ENCODE results near the gene TSPAN2. TPM values are rescaled to one million over a fixed set of nuclear protein-coding genes. Genes with fewer than 3 reads are reported as not detected.

Gene TSPAN2
- polyA plus RNA-seq, 3 donors = 3.5 to 20.6 (median 16.7) TPM

GRCh38 chr1:115098979-115099692 is 9.8 kb upstream of the TSPAN2 start:
- Histone ChIP-seq H3K9me3 (replicated peaks in 1 of 2; ENCODE audit: control insufficient read depth in 1 of 2, insufficient read depth in 1 of 2, low read length in 2 of 2) (no peaks in the 10 kb centered on the region), H3K4me1 (ENCODE audit: control insufficient read depth in 1 of 2, insufficient read depth in 2 of 2, low read length in 2 of 2) (peaks cover 19 to 25% of the 10 kb centered on the region in 2 donors), H3K79me2 (ENCODE audit: insufficient read depth, low read length) (no peaks in the 10 kb centered on the region), H4K20me1 (ENCODE audit: insufficient read depth, low read length) (no peaks in the 10 kb centered on the region), H3K9ac (ENCODE audit: insufficient read depth, low read length, poor library complexity, severe bottlenecking) (peak overlapping the region; percentile 75), H3K27me3 (ENCODE audit: control insufficient read depth in 2 of 2, insufficient read depth in 2 of 2, low read length in 2 of 2) (no peaks in the 10 kb centered on the region), H2AFZ (ENCODE audit: insufficient read depth, low read depth, low read length, poor library complexity, severe bottlenecking) (peak overlapping the region; percentile 78), H3K4me3 (replicated peaks in 1 of 3; ENCODE audit: low read depth in 2 of 3, low read length in 3 of 3) (peak overlapping the region; percentile 42 to 97 (median 76)), H3K36me3 (replicated peaks in 1 of 2; ENCODE audit: control insufficient read depth in 1 of 2, insufficient read depth in 2 of 2, low read length in 2 of 2) (no peaks in the 10 kb centered on the region), H3K4me2 (replicated peaks; ENCODE audit: extremely low read depth, low read length, poor library complexity, severe bottlenecking) (peak overlapping the region; percentile 81), H3K27ac (ENCODE audit: low read depth in 1 of 2, low read length in 2 of 2) (peak overlapping the region; percentile 72 to 96)
- 0% methylated on average over 11 of the region's 13 CpGs for WGBS (ENCODE audit: insufficient coverage)
- peak overlapping the region; percentile 80 to 97 for H3K4me3 Mint-ChIP-seq
- H3K9me3 Mint-ChIP-seq = peaks cover 0 to 1% (median 0%) of the 10 kb centered on the region in 7 donors
- peak; percentile 57 to 87 (median 75) for DNase-seq
- intact Hi-C loops (cut with micrococcal nuclease) = no loop called here
- H3K27me3 Mint-ChIP-seq (ENCODE audit: low read depth in 3 of 3) = peaks cover 0 to 1% (median 0%) of the 10 kb centered on the region in 3 donors
- H3K27ac Mint-ChIP-seq = peak overlapping the region; percentile 98 to 99 (median 99)
- no peak for TF ChIP-seq CTCF (IDR thresholded peaks at IDR 0.05)
- H3K4me1 Mint-ChIP-seq = peaks cover 28% of the 10 kb centered on the region
- peaks cover 0 to 3% of the 10 kb centered on the region in 2 donors for H3K36me3 Mint-ChIP-seq

- DNase-seq = peak in 1 of 3 donors; percentile 54
- Histone ChIP-seq H3K36me3 (replicated peaks in 1 of 2; ENCODE audit: control insufficient read depth in 1 of 2, insufficient read depth in 2 of 2, low read length in 2 of 2) (no peaks in the 10 kb centered on the region), H2AFZ (ENCODE audit: insufficient read depth, low read depth, low read length, poor library complexity, severe bottlenecking) (peak overlapping the region; percentile 9), H3K4me1 (ENCODE audit: control insufficient read depth in 1 of 2, insufficient read depth in 2 of 2, low read length in 2 of 2) (peaks cover 33 to 42% of the 10 kb centered on the region in 2 donors), H4K20me1 (ENCODE audit: insufficient read depth, low read length) (no peaks in the 10 kb centered on the region), H3K27ac (ENCODE audit: low read depth in 1 of 2, low read length in 2 of 2) (peak overlapping the region in 1 of 2 donors; percentile 82), H3K9ac (ENCODE audit: insufficient read depth, low read length, poor library complexity, severe bottlenecking) (no peak overlapping the region), H3K9me3 (replicated peaks in 1 of 2; ENCODE audit: control insufficient read depth in 1 of 2, insufficient read depth in 1 of 2, low read length in 2 of 2) (no peaks in the 10 kb centered on the region), H3K4me3 (replicated peaks in 1 of 3; ENCODE audit: low read depth in 2 of 3, low read length in 3 of 3) (no peak overlapping the region), H3K27me3 (ENCODE audit: control insufficient read depth in 2 of 2, insufficient read depth in 2 of 2, low read length in 2 of 2) (no peaks in the 10 kb centered on the region), H3K4me2 (replicated peaks; ENCODE audit: extremely low read depth, low read length, poor library complexity, severe bottlenecking) (no peak overlapping the region), H3K79me2 (ENCODE audit: insufficient read depth, low read length) (peaks cover 8% of the 10 kb centered on the region)
- TF ChIP-seq CTCF (IDR thresholded peaks at IDR 0.05) = no peak
- no peaks in the 10 kb centered on the region for H3K36me3 Mint-ChIP-seq
- H3K9me3 Mint-ChIP-seq = peaks cover 0 to 3% (median 0%) of the 10 kb centered on the region in 7 donors
- no peak overlapping the region for H3K4me3 Mint-ChIP-seq
- WGBS (ENCODE audit: insufficient coverage) = no CpG with 5 or more reads among the region's 1 CpG
- intact Hi-C loops (cut with micrococcal nuclease) = no loop called here
- H3K27me3 Mint-ChIP-seq (ENCODE audit: low read depth in 3 of 3) = peaks cover 0 to 9% (median 3%) of the 10 kb centered on the region in 3 donors
- H3K4me1 Mint-ChIP-seq = peaks cover 42% of the 10 kb centered on the region
- peak overlapping the region; percentile 66 to 94 (median 92) for H3K27ac Mint-ChIP-seq
Observed at GRCh38 chr1:115092175-115092574, 2.9 kb upstream of the TSPAN2 start.

All from CD14-positive monocyte (primary cell).